ENCODE data around the gene GLO1.

GLO1 gene

DNA sequence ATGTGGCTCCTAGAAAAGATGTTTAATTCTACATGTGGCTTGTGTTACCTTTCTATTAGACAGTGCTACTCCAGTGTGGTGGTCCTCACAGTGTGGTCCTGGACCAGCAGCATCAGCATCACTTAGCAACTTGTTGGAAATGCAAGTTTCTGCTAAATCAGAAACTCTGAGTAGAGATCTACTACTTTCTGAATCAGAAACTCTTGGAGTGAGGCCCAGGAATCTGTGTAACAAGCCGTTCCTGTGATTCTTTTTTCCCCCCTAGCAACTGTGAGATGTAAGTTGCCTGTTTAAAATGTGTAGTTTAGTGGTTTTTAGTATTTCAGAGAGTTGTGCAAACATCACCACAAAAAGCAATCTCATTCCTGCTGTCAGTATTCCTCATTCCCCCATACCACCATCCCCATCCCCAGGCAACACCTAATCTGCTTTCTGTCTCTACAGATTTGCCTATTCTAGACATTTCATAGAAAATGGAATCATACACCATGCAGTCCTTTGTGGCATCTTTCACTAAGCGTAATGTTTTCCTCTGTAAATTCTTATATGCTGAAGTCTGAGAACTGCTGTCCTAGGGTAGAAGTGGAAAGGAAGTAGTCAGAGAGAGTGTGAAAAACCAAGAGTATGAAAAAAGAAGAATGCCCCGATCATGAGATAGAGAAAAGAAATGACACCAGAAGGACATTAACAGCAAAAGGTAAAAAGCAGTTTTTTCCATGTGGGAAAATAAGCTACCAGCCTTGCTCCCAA, 44.4 kb downstream of the GLO1 start:
- no peak for DNase-seq (ENCODE audit: low spot score)

DNA sequence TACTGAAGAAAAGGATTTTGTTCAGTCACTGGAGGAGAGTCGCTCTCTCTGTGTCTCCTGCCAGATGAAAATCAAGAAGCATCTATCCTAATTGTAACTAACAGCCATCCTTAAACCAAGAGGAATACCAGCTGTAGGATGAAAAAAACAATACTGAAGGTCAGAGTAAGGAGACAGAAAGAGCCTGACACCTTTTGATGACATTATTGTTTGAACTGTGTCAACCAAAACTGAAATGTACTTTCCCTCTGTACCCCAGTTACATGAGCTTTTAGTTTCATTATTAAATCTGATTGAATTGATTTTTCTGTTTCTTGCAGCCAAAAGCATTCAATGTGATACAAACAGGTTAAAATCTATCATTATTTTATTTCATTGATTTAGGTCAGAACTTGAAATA, 46.0 kb downstream of the GLO1 start:
- no peak for DNase-seq (ENCODE audit: low spot score)

GRCh38 chr6:38654263-38654662, 48.7 kb downstream of the GLO1 start:
- DNase-seq (ENCODE audit: low spot score) = no peak

DNA sequence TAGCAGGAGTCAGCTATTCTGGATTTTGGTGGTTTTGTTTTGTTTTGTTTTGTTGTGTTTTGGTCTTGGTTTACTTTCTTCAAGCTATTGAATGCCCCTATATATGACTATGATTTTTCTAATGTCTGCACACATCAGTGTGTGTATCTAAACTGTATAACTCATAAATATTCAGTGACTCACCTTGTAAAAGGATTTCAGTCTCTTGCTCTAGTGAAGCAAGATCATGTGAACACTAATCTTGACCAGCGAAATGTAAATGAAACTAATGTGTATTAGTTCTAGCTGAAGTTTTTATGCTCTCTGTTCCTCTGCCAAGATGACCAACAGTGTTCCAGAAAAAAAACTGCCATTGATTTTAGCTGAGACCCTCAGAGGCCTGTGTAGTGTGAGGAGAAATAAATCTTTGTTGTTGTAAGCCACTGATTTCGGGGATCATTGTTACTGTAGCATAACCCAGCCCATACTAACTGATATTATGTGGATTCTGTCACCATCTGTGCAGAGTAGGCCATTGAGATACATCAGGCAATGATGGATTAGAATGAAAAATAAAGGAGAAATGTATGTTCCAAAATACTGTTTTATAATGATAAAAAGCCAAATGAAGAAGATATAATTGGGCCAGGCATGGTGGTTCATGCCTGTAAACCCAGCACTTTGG, 51.7 kb downstream of the GLO1 start:
- no peak for DNase-seq (ENCODE audit: low spot score)

- no peak for DNase-seq (ENCODE audit: low spot score)
These were observed 52.7 kb downstream of the GLO1 start for GRCh38 chr6:38650207-38650752.

- DNase-seq (ENCODE audit: low spot score) = no peak
These were observed 53.2 kb downstream of the GLO1 start for GRCh38 chr6:38649744-38650143.

- no peak for DNase-seq (ENCODE audit: low spot score)
These were observed 54.3 kb downstream of the GLO1 start for GRCh38 chr6:38648629-38649028.

DNA sequence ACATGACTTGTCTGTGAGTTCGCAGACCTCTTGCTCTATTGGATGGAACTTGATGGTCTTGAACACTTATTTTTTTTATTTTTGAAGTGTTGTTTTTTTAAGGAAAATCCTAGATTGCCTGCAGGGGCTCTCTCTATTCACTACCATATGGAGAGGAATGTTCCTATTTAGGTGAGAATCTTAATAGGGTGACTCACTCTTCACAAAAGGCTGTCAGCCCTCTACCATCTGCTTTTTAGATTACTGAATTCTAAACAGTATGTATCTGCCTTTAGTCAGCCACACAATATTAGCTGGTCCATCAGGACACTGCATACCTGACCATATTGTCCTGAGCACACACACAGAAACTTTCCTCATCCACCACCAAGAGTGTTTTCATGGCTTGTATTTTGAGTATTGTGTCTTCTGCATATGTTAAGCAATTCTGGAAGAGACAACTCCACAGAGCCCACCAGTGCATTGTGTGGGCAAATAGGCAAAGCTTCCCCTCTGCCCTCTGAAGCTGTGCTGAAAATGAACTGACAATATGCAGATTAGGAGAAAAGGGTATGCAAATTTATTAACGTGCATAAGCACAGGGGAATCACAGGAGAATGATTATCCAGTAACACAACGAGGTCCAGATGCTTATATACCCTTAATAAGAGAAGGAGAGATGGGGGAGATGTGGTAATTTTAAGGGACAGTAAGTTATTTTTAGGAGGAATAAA, 56.6 kb downstream of the GLO1 start:
- no peak for DNase-seq (ENCODE audit: low spot score)

DNA sequence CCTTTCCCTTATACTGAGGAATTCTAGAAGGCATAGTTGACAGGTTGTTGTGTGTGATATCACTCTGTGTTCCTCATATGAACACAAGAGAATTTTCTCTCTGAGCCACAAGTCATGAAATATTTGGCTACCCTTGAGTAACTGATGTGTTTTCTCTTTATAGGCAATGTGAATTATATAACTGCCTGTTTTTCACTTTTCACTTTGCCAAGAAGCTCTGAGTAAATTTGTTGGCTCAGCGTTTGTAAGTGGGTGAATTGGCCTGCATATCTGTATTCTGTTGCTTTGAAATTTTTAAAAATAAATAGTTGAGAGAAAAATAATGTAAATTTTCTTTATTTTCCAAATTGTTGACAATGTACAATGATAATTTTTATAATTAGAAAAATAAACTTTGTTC, 58.0 kb downstream of the GLO1 start:
- no peak for DNase-seq (ENCODE audit: low spot score)

DNA sequence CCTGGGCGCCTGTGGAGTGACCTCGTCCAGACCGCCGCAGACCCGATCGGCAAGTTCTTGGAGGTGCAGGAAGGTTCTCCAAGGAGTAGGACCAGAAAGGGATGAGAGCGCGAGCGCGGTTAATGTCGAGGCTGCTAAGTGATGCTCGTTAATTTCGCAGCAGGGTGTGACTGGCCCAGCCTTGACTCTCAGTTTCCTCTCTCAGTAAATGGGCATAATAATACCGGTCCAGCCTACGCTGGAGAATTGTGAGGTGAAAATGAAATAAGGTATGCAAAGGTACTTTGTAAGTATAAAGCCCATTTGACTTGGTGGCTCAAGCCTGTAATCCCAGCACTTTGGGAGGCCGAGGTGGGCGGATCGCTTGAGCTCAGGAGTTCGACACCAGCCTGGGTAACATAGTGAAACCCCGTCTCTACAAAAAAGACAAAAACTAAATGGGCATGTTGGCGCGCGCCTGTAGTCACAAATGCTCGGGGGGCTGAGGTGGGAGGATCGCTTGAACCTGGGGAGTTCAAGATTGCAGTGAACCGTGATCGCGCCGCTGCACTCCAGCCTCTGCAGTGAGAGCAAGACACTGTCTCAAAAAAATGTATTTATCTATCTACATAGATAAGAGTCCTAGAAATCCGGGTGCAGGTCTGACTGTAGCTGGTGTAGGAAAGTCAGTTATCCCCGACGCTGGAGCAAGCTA, 62.6 kb downstream of the GLO1 start:
- peak; percentile 13 for DNase-seq (ENCODE audit: low spot score)

- DNase-seq (ENCODE audit: low spot score) = peak; percentile 95
These were observed 63.3 kb downstream of the GLO1 start, which contains the start of gene BTBD9 for GRCh38 chr6:38639498-38640215. BTBD9 (minus strand) TSS chr6:38639929.

DNA sequence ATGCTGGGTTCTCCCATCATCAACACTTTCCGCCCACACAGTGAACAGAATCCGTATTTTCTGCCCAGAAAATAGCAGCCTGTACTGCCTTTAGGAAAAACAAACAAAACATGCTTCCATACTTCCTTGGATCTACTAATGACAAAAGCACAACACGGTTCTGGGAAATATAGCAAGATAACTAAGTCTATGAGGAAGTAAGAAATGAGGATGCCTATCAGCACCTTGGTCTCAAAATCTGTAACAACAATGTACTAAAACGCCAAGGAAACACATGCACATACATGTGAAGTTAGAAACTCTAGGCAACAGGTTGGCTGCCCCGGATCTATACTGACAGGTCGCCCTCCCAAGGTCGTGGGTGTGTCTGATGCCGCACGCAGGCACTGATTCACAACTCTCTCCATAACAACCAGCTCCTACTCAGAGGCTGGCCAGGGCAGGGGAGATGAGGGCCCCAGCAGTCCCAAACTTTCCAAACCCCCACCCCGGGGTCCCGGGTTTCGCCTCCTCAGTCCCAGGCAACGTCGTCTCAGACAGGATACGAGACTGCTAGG, 63.9 kb downstream of the GLO1 start:
- DNase-seq (ENCODE audit: low spot score) = peak; percentile 59

GRCh38 chr6:38637756-38638155, 65.2 kb downstream of the GLO1 start:
- DNase-seq (ENCODE audit: low spot score) = no peak

DNA sequence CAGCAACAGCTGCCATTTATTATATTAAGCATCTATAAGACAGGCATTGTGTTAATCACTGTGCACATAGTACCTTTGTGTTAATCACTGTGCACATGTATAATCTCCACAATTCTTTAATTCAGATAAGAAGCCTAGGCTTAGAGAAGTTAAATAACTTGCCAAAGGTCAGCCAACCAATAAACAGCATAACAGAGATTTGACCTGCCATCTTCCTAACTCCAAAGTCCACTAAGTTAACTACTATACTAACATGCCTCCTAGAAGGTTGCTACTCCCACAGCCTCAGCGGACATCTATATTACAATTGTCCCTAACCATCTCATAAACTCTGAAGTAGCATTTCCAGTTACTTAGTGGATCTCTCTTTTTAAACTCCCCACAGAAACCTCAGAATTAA, 66.9 kb downstream of the GLO1 start:
- no peak for DNase-seq (ENCODE audit: low spot score)

DNA sequence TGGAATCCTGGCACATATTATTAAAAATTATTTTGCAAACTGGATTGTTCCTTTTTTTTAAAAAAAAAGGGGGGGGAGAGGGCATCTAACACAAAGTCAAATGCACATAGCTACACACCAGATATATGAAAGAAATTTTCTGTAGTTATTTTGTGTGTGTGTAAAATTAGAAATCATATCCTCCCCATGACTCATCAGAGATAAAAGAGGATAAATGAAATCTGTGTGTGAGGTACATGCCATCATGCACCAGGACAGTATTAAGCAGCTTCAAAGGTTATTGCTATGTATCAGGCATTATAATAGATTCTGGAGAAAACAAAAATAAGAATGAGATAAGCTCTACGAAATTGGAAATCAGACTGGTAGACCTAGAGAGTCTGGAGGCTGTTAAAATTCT, 68.4 kb downstream of the GLO1 start:
- DNase-seq (ENCODE audit: low spot score) = peak; percentile 8

DNA sequence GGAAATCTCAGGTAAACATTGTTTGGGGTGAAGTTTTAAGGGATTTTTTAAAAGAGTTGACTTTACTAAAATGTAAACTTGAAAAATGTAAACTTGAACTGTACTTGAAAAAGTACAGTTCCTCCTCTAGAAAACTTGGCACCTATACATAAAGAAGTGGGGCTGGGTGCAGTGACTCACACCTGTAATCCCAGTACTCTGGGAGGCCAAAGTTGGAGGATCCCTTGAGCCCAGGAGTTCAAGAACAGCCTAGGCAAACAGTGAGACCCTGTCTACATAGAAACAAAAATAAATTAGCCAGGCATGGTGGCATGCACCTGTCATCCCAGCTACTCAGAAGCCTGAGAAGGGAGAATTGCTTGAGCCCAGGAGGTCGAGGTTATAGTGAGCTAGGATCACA, 70.5 kb downstream of the GLO1 start:
- no peak for DNase-seq (ENCODE audit: low spot score)

GRCh38 chr6:38631186-38631783, 71.7 kb downstream of the GLO1 start:
- DNase-seq (ENCODE audit: low spot score) = no peak
